ENCODE results near the gene CCR3.

Gene CCR3

GRCh38 chr3:46299608-46300460, 57.6 kb downstream of the CCR3 start:
- Histone ChIP-seq H3K4me3 (ENCODE audit: low read depth, low read length) (no peak overlapping the region), H3K36me3 (ENCODE audit: control insufficient read depth, insufficient read depth, low read length) (no peaks in the 10 kb centered on the region), H3K9ac (ENCODE audit: low read depth, low read length) (no peak overlapping the region), H3K4me1 (ENCODE audit: control insufficient read depth, insufficient read depth, low read length) (no peaks in the 10 kb centered on the region), H3K9me3 (ENCODE audit: control insufficient read depth, insufficient read depth, low read length) (no peaks in the 10 kb centered on the region), H3K27me3 (ENCODE audit: control insufficient read depth, insufficient read depth, low read length) (no peaks in the 10 kb centered on the region), H3K27ac (ENCODE audit: low read depth, low read length) (no peak overlapping the region)

- Histone ChIP-seq H3K27ac (ENCODE audit: low read depth, low read length) (no peak overlapping the region), H3K27me3 (ENCODE audit: control insufficient read depth, insufficient read depth, low read length) (no peaks in the 10 kb centered on the region), H3K36me3 (ENCODE audit: control insufficient read depth, insufficient read depth, low read length) (no peaks in the 10 kb centered on the region), H3K4me3 (ENCODE audit: low read depth, low read length) (no peak overlapping the region), H3K9ac (ENCODE audit: low read depth, low read length) (no peak overlapping the region), H3K9me3 (ENCODE audit: control insufficient read depth, insufficient read depth, low read length) (no peaks in the 10 kb centered on the region), H3K4me1 (ENCODE audit: control insufficient read depth, insufficient read depth, low read length) (no peaks in the 10 kb centered on the region)
Measured at GRCh38 chr3:46300461-46300789, 58.2 kb downstream of the CCR3 start.

GRCh38 chr3:46301122-46301835, 59.0 kb downstream of the CCR3 start:
- no peak overlapping the region for H3K27ac ChIP-seq (ENCODE audit: low read depth, low read length)
- H3K9me3 ChIP-seq (ENCODE audit: control insufficient read depth, insufficient read depth, low read length): no peaks in the 10 kb centered on the region
- H3K27me3 ChIP-seq (ENCODE audit: control insufficient read depth, insufficient read depth, low read length): no peaks in the 10 kb centered on the region
- no peak overlapping the region for H3K4me3 ChIP-seq (ENCODE audit: low read depth, low read length)
- H3K36me3 ChIP-seq (ENCODE audit: control insufficient read depth, insufficient read depth, low read length): no peaks in the 10 kb centered on the region
- no peaks in the 10 kb centered on the region for H3K4me1 ChIP-seq (ENCODE audit: control insufficient read depth, insufficient read depth, low read length)
- H3K9ac ChIP-seq (ENCODE audit: low read depth, low read length): no peak overlapping the region

GRCh38 chr3:46303240-46303639, 61.0 kb downstream of the CCR3 start:
- H3K9me3 ChIP-seq (ENCODE audit: control insufficient read depth, insufficient read depth, low read length): no peaks in the 10 kb centered on the region
- H3K27ac ChIP-seq (ENCODE audit: low read depth, low read length): no peak overlapping the region
- H3K36me3 ChIP-seq (ENCODE audit: control insufficient read depth, insufficient read depth, low read length): no peaks in the 10 kb centered on the region
- H3K27me3 ChIP-seq (ENCODE audit: control insufficient read depth, insufficient read depth, low read length): no peaks in the 10 kb centered on the region
- no peak overlapping the region for H3K9ac ChIP-seq (ENCODE audit: low read depth, low read length)
- no peaks in the 10 kb centered on the region for H3K4me1 ChIP-seq (ENCODE audit: control insufficient read depth, insufficient read depth, low read length)
- H3K4me3 ChIP-seq (ENCODE audit: low read depth, low read length): no peak overlapping the region

- no peak overlapping the region for H3K9ac ChIP-seq (ENCODE audit: low read depth, low read length)
- H3K4me1 ChIP-seq (ENCODE audit: control insufficient read depth, insufficient read depth, low read length): no peaks in the 10 kb centered on the region
- H3K27ac ChIP-seq (ENCODE audit: low read depth, low read length): no peak overlapping the region
- H3K4me3 ChIP-seq (ENCODE audit: low read depth, low read length): no peak overlapping the region
- no peaks in the 10 kb centered on the region for H3K36me3 ChIP-seq (ENCODE audit: control insufficient read depth, insufficient read depth, low read length)
- H3K9me3 ChIP-seq (ENCODE audit: control insufficient read depth, insufficient read depth, low read length): no peaks in the 10 kb centered on the region
- no peaks in the 10 kb centered on the region for H3K27me3 ChIP-seq (ENCODE audit: control insufficient read depth, insufficient read depth, low read length)
Measured at GRCh38 chr3:46304739-46305138, 62.5 kb downstream of the CCR3 start.

GRCh38 chr3:46312991-46313390, 70.7 kb downstream of the CCR3 start:
- Histone ChIP-seq H3K27ac (ENCODE audit: low read depth, low read length) (no peak overlapping the region), H3K4me3 (ENCODE audit: low read depth, low read length) (no peak overlapping the region), H3K9ac (ENCODE audit: low read depth, low read length) (no peak overlapping the region), H3K4me1 (ENCODE audit: control insufficient read depth, insufficient read depth, low read length) (peaks cover 6% of the 10 kb centered on the region), H3K9me3 (ENCODE audit: control insufficient read depth, insufficient read depth, low read length) (peaks cover 7% of the 10 kb centered on the region; the same call in 1 of the 2 replicates), H3K36me3 (ENCODE audit: control insufficient read depth, insufficient read depth, low read length) (no peaks in the 10 kb centered on the region), H3K27me3 (ENCODE audit: control insufficient read depth, insufficient read depth, low read length) (no peaks in the 10 kb centered on the region)

GRCh38 chr3:46314517-46314916, 72.3 kb downstream of the CCR3 start:
- Histone ChIP-seq H3K9me3 (ENCODE audit: control insufficient read depth, insufficient read depth, low read length) (peaks cover 11% of the 10 kb centered on the region; the same call in 1 of the 2 replicates), H3K27me3 (ENCODE audit: control insufficient read depth, insufficient read depth, low read length) (no peaks in the 10 kb centered on the region), H3K27ac (ENCODE audit: low read depth, low read length) (no peak overlapping the region), H3K4me3 (ENCODE audit: low read depth, low read length) (no peak overlapping the region), H3K4me1 (ENCODE audit: control insufficient read depth, insufficient read depth, low read length) (peaks cover 6% of the 10 kb centered on the region), H3K9ac (ENCODE audit: low read depth, low read length) (no peak overlapping the region), H3K36me3 (ENCODE audit: control insufficient read depth, insufficient read depth, low read length) (no peaks in the 10 kb centered on the region)

- Histone ChIP-seq H3K9me3 (ENCODE audit: control insufficient read depth, insufficient read depth, low read length) (peaks cover 11% of the 10 kb centered on the region; the same call in 1 of the 2 replicates), H3K27ac (ENCODE audit: low read depth, low read length) (no peak overlapping the region), H3K36me3 (ENCODE audit: control insufficient read depth, insufficient read depth, low read length) (no peaks in the 10 kb centered on the region), H3K4me3 (ENCODE audit: low read depth, low read length) (no peak overlapping the region), H3K27me3 (ENCODE audit: control insufficient read depth, insufficient read depth, low read length) (no peaks in the 10 kb centered on the region), H3K4me1 (ENCODE audit: control insufficient read depth, insufficient read depth, low read length) (peaks cover 5% of the 10 kb centered on the region), H3K9ac (ENCODE audit: low read depth, low read length) (no peak overlapping the region)
Measured at GRCh38 chr3:46316206-46316605, 73.9 kb downstream of the CCR3 start.

All from HUES48 (cell line).